CD4-positive, alpha-beta T cell (primary cell): ENCODE data around the gene STK11. TPM values are rescaled to one million over a fixed set of nuclear protein-coding genes. Genes with fewer than 3 reads are reported as not detected.

Experiments used
- ATAC-seq: fragments of 200-7000 bp; cut with Tn5 transposase; one replicate; pipeline ENCODE4 v1.10.0; 2022; ENCODE audit warnings: mild to moderate bottlenecking; ENCODE audit not compliant: poor library complexity
- CTCF ChIA-PET: fragments of 350-600 bp; sonication (Branson Sonifier 250); formaldehyde crosslinking; loops from one replicate; lab custom pipeline; 2021; ENCODE audit warnings: antibody characterized with exemption, inconsistent platforms; lab: Charles Lee
- POLR2A ChIA-PET: fragments of 350-600 bp; sonication (Branson Sonifier 250); formaldehyde crosslinking; loops from one replicate; lab custom pipeline; 2021; ENCODE audit warnings: antibody characterized with exemption, inconsistent platforms; lab: Charles Lee
- DNase-seq, 14 experiments: peaks; one replicate each; pipeline ENCODE4 v3.0.0-alpha.2; 2013 to 2020; ENCODE audit warnings: mixed read lengths in 2 of 14
- H3K27ac ChIP-seq, 2 donors: one replicate each; pipeline versions ENCODE4 v1.5.1 to v1.7.0; 2013; ENCODE audit warnings: low read length in 2 of 2, low read depth in 1 of 2, mild to moderate bottlenecking in 1 of 2
- H3K27me3 ChIP-seq, 2 experiments: 1 replicate in 1 of 2; 2 replicates in 1 of 2; pipeline versions ENCODE4 v1.6.1 to v1.7.0; 2013; ENCODE audit warnings: low read length in 2 of 2, control low read depth in 1 of 2, mild to moderate bottlenecking in 1 of 2, moderate library complexity in 1 of 2; ENCODE audit not compliant: insufficient read depth in 2 of 2, control insufficient read depth in 1 of 2
- H3K36me3 ChIP-seq: one replicate; pipeline ENCODE4 v1.6.1; 2013; ENCODE audit warnings: low read length, control low read depth; ENCODE audit not compliant: insufficient read depth
- H3K4me1 ChIP-seq: one replicate; pipeline ENCODE4 v1.6.1; 2013; ENCODE audit warnings: low read length, control low read depth; ENCODE audit not compliant: insufficient read depth
- H3K4me3 ChIP-seq: one replicate; pipeline ENCODE4 v1.5.1; 2013; ENCODE audit warnings: mild to moderate bottlenecking, low read length, moderate library complexity
- H3K9me3 ChIP-seq, 2 experiments: 1 replicate in 1 of 2; 2 replicates in 1 of 2; pipeline versions ENCODE4 v1.6.1 to v1.7.0; 2013; ENCODE audit warnings: low read length in 2 of 2, mild to moderate bottlenecking in 2 of 2, control low read depth in 1 of 2, moderate library complexity in 1 of 2; ENCODE audit not compliant: control insufficient read depth in 1 of 2, insufficient read depth in 1 of 2
- H3K27ac Mint-ChIP-seq: one replicate; pipeline ENCODE4 v1.8.0; 2020; ENCODE audit warnings: mixed read lengths
- H3K27me3 Mint-ChIP-seq: one replicate; pipeline ENCODE4 v1.8.0; 2021; ENCODE audit warnings: mixed read lengths
- H3K36me3 Mint-ChIP-seq: one replicate; pipeline ENCODE4 v1.8.0; 2021; ENCODE audit warnings: low read depth, mixed read lengths
- H3K4me1 Mint-ChIP-seq: one replicate; pipeline ENCODE4 v1.8.0; 2021; ENCODE audit warnings: low read depth, mixed read lengths
- H3K4me3 Mint-ChIP-seq: one replicate; pipeline ENCODE4 v1.8.0; 2020; ENCODE audit warnings: mild to moderate bottlenecking, mixed read lengths
- H3K9me3 Mint-ChIP-seq: one replicate; pipeline ENCODE4 v1.8.0; 2020; ENCODE audit warnings: mixed read lengths
- CTCF ChIP-seq: fragments of 200-600 bp; IDR thresholded peaks from one replicate; pipeline ENCODE4 v1.8.0; 2022; ENCODE audit warnings: antibody characterized with exemption, mild to moderate bottlenecking
- intact Hi-C, 2 experiments: fragments of 100-400 bp; cut with DNase I in 1 of 2; cut with micrococcal nuclease in 1 of 2; formaldehyde crosslinking; loops; one replicate each; pipeline versions ENCODE4 v1.15.1 to v1.9.0; 2023 to 2025; cut with DNase I, micrococcal nuclease
- total RNA-seq, 174 experiments: library from RNA in 2 of 174; stranded (reverse) in 2 of 174; gene quantifications; one replicate each; pipeline ENCODE4 v1.2.3 and lab custom pipeline; 2021 to 2026

STK11 gene
- total RNA-seq, 2 experiments from 2014 or later = 49.7 to 53.0 TPM

- H3K36me3 ChIP-seq = no peaks in the 10 kb centered on the region
- CTCF ChIA-PET = interaction anchor here (0.6 kb wide), 2 partner anchors 44 to 654 kb away, joined by 3 to 5 read pairs; no protein-coding TSS in a partner anchor
- Mint-ChIP-seq H3K9me3 (no peaks in the 10 kb centered on the region), H3K36me3 (peaks cover 4% of the 10 kb centered on the region), H3K4me1 (peaks cover 26% of the 10 kb centered on the region), H3K27me3 (peaks cover 13% of the 10 kb centered on the region), H3K27ac (peak overlapping the region; percentile 79), H3K4me3 (peak overlapping the region; percentile 86)
- POLR2A ChIA-PET = interaction anchor here (1.1 to 1.8 kb wide), 3 partner anchors 30 to 376 kb away, joined by 3 to 16 read pairs (median 3); partner anchors contain the start of gene CIRBP
- no peak for TF ChIP-seq CTCF
- H3K9me3 ChIP-seq = peaks cover 0 to 9% of the 10 kb centered on the region in 2 experiments
- H3K4me3 ChIP-seq = peak overlapping the region; percentile 16
- intact Hi-C loops = no loop called here
- H3K27ac ChIP-seq = no peak overlapping the region
- ATAC-seq (no peak), DNase-seq (peak in 2 of 14 experiments; percentile 31 to 54)
- peaks cover 62% of the 10 kb centered on the region for H3K4me1 ChIP-seq
- H3K27me3 ChIP-seq = peaks cover 6 to 12% of the 10 kb centered on the region in 2 experiments
Observed at GRCh38 chr19:1238369-1239303, 33.1 kb downstream of the STK11 start.

GRCh38 chr19:1239420-1239795, 33.8 kb downstream of the STK11 start:
- Histone ChIP-seq H3K4me3 (no peak overlapping the region), H3K27ac (no peak overlapping the region), H3K36me3 (peaks cover 6% of the 10 kb centered on the region), H3K27me3 (peaks cover 6 to 12% of the 10 kb centered on the region in 2 experiments), H3K4me1 (peaks cover 70% of the 10 kb centered on the region), H3K9me3 (peaks cover 0 to 9% of the 10 kb centered on the region in 2 experiments)
- ATAC-seq (no peak), DNase-seq (no peak)
- intact Hi-C loops = no loop called here
- peak overlapping the region; percentile 86 for H3K4me3 Mint-ChIP-seq
- H3K9me3 Mint-ChIP-seq = no peaks in the 10 kb centered on the region
- CTCF ChIA-PET = interaction anchor here (1.3 to 1.9 kb wide), 2 partner anchors 126 to 317 kb away, joined by 3 to 7 read pairs; no protein-coding TSS in a partner anchor
- peaks cover 13% of the 10 kb centered on the region for H3K27me3 Mint-ChIP-seq
- H3K4me1 Mint-ChIP-seq = peaks cover 27% of the 10 kb centered on the region
- POLR2A ChIA-PET = interaction anchor here (1.1 to 1.8 kb wide), 2 partner anchors 30 to 218 kb away, joined by 3 to 16 read pairs; partner anchors contain the start of gene CIRBP
- peaks cover 4% of the 10 kb centered on the region for H3K36me3 Mint-ChIP-seq
- peak overlapping the region; percentile 79 for H3K27ac Mint-ChIP-seq
- TF ChIP-seq CTCF = no peak
